ENCODE data around the gene GOLGA6L2. TPM values are rescaled to one million over a fixed set of nuclear protein-coding genes. Genes with fewer than 3 reads are reported as not detected.
"Not testable (repeated sequence)": the region's sequence is repeated elsewhere in the genome, so short reads cannot be mapped to it uniquely, and the experiment has no call there.

Gene GOLGA6L2
- polyA plus RNA-seq, 1 donor = not detected

DNA sequence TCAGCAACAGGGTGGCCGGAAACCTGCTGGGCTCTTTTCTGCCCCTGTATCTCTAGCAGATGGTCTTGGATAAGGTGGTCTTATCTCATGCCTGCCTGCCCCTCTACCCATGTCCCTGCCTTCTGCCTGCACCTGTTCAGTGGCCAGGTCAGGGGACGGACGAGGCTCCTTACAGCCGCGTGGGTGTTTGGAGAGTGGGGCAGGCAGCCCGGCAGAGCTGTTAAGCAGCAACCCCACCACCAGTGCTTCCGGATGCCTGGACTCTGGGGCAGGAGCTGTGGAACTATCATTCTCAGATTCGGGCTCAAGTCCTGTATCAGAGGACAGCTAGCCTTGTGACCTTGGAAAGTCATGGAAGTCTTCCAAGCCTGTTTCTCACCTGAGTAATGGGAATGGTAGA lies 21.7 kb downstream of the GOLGA6L2 start:
- DNase-seq (ENCODE audit: low read depth) = not testable (repeated sequence)

DNA sequence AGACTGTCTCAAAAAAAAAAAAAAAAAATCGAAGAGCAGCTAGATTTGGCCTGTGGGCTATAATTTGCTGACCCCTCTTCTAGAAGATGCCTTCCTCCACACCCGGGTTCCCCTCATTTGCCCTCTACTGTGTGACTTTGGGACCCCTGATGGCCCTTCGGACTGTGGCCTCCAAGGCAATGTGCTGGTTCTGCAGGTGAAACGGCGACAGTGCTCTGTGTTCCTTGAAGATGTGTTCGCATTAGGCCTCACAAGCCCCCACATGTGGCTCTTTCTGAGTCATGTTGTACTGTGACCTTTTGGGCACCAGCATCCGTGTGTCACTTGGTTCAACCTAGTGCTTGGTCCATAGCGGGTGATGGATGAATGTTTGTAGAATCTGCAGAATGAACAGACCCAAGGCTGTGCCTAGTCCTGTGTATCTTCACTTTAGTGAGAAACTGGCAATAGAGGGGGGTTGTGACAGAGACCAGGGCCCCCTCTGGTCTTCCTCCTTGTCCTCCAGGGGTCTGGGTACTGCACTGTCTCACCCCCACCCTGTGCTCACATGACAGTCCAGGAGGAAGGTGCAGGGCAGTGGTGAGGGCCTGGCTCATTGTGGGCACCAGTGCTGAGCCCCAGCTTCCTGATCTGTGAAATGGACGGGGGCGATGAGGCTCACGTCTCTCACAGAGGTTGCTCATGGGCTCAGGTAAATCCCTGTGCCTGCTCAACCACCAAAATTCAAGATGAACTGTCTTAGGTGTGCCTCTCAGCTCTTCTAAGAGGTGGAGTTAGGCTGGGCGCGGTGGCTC lies 22.7 kb downstream of the GOLGA6L2 start:
- no peak for DNase-seq (ENCODE audit: low read depth)

DNA sequence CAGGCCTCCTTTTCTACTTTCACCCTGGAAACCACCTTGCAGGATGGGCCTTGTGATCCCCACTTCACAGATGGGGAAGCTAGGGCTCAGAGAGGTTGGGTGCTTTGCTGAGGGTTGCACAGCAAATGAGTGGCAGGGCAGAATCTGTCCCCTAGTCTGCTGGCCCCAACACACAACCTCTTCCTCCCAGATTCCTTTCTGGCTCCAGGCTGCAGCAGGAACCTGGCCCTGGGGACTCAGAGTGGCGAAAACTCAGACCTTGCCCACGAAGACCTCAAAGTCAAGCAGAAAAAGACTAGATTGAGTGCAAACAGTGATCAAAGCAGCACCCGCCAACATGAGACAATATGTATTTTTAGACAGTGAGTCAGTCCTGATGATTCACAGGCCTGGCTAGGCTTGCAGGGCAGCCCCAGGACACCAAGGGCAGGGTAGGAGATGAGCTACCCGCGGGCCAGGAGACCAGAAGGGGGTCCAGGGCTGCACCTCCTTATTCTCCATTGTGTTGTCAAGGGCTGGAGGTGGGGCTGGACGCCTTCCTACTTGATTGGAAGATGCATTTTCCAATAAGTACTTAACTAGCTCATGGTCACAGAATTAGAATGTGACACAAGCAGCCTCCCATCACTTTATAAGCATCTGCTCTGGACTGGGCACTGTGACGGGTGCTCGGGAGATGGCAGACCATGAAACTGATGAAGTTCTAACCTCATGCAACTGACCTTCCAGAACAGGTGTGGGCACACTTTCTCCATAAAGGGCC lies 23.9 kb downstream of the GOLGA6L2 start:
- no peak for DNase-seq (ENCODE audit: low read depth)

DNA sequence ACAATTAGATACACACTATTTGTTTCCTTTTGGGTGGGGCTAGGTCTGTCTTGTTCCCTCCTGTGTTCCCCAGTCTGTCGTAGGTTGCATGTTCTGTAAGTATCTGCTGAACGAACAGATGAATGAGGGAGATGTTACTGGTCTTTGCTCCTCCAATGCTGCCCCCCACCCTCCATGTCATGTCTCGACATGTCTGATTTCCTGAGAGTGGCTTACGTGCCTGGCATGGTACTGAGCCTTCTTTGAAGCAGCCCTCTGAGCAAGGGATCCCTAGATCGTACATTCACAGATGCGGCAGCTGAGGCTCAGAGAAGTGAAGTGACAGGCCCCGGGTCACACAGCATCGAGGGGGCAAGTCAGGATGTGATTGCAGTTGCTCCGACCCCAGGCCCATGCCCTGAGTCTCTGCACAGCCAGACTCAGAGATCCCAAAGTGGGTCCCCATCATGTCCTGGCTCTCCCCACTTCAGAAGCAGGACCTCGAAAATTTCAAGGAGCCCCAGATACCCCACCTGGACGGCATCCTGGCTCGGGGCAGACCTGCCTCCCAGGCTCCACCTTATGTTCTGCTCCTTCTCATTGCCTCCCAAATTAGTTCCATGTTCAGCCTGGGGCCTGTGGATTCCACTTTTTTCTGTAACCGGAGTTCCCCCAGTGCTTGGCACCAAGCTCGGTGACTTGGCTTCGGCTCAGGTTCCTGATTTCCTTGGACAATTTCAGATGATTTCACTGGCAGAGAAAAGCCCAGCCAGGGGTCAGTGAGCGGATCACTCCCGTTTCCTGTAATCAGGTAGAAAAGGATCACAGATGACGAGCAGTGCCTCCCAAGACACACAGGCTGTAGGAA lies 24.7 kb downstream of the GOLGA6L2 start:
- DNase-seq (ENCODE audit: low read depth) = no peak

DNA sequence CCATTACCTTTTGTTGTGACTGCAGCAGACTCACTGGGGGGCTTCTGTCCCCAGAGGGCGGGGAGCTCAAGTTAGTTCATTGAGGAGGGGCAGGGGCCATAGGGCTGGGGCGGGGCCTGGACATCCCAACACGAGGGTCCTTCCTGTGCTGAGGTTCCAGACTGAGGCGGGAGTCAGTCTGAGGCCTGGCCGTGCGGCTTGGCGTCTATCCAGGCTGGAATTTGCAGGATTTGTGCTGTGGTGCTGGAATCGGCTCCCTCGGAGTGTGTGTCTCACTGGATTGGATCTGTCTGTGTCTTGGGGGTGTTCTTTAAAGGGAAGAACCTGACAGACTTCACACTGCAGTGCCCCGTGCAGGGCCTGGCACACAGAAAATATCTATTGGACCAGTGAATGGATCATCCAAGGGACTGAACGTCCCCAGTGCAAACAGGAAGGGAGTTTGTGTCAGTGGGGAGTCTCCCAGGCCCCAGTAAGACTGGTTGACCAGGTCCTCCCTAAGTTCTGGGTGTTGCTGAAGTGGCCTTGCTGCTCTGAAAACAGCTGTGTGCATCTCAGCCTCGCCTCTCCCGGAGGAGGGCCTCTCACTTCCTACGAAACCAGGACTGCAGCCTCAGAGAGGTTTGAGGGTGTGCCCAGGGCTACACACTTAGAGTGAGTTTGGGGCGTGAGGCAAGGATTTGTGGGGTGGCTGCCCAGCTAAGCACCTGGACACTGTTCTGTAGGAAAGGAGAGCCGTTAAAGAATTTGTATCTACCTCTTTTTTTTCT lies 26.1 kb downstream of the GOLGA6L2 start:
- no peak for DNase-seq (ENCODE audit: low read depth)

DNA sequence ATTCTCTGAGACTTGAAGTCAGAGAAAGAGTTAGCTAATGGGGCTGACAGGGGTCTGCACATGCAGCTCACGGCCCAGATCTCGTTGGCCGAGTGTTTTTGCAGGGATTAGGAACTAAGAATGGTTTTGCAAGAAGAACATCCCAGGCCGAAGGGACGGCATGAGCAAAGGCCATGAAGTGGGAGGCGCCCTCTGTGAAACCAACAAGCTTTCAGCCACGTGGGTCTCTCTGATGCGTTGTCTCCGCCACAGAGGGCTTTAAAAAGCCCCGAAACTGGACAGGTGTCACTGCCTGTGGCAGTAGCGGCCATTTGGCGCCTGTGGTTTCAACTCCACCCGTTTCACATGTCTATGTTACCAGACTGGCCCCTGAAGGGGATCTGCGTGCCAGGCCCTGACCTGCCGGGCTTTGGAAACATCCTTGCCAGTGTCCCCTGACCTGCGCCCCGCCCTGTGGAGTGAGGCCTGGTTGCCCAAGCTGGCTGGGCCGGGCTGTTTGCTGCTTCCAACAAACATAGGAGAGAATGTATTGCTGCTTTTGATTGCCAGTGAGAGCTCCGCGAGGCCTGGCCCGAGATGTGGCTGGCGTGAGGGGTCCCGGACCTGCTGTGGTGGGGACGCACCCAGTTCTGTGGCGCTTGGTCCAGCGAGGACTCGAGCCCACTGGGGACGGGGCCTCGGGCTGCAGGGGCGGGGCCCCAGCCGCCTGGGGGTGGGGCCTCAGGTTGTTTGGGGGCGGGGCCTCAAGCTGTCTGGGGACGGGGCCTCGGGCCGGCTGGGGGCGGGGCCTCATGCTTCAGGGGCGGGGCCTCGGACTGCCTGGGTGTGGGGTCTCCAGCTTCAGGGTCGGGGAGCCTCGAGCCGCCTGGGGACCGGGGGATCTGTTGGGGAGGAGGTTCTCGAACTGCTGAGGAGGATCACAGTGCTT lies 30.4 kb downstream of the GOLGA6L2 start:
- no peak for DNase-seq (ENCODE audit: low read depth)

DNA sequence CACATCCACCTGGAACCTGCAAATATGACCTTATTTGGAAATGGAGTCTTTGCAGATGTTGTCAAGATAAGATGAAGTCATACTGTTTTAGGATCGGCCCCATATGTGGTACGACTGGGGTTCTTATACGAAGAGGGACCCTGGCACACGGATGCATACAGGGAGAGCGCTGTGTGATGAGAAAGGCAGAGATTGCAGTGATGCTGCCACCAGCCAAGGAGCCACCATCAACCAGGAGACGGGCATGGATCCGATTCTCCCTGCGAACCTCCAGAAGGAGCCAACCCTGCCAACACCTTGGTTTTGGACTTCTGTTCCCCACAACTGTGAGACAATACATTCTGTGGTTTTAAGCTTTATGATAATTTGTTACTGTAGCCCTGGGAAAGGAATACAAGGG lies 31.2 kb downstream of the GOLGA6L2 start:
- not testable (repeated sequence) for DNase-seq (ENCODE audit: low read depth)

DNA sequence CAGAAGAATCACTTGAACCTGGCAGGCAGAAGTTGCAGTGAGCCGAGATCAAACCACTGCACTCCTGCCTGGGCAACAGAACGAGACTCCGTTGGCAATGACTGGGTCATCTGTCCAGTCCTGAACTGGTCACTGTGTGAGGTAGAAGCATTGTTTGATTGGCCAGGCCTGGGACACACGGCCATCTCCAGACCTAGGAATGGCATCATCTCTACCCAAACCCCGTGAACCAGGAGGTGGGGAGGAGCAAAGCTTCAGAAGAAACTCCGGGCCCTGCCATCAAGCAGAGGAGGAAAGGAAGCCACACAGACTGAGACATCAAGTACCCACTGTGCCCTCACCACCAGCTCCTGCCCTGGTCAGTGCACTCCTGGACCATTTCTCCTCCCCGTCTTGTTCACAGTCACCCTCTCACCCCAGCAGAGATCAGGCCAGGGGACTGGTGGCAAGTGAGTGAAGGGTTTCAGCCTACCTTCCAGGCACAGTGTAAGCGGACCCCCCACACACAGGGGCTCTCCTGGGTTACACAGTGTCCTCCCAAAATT lies 31.6 kb downstream of the GOLGA6L2 start:
- DNase-seq (ENCODE audit: low read depth) = no peak

DNA sequence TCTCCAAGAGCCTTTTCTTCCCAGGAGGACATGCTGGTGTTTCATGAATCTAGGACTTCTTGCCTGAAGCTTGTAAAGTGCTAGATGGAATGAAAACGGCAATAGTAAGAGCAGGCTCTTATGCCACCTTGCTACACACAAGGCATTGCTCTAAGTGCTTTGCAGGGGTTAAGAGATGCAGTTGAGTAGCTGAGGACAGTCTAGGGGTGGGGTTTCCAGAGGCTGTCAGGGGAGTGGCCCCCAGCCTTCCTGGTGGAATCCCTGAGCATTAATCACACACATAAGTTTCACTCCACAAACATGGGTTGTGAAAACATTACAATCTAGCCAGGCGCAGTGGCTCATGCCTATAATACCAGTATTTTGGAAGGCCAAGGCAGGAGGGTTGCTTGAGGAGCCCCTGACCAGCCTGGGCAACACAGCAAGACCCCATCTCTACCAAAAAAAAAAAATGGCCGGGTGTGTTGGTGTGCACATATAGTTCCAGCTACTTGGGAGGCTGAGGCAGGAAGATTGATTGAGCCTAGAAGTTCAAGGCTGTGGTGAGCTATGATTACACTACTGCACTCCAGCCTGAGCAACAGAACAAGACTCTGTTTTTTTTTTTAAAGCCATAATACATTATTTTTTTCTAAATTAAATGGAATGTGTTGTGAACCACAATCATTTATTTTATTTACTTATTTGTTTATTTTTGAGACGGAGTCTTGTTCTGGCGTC lies 34.0 kb downstream of the GOLGA6L2 start:
- not testable (repeated sequence) for DNase-seq (ENCODE audit: low read depth)

DNA sequence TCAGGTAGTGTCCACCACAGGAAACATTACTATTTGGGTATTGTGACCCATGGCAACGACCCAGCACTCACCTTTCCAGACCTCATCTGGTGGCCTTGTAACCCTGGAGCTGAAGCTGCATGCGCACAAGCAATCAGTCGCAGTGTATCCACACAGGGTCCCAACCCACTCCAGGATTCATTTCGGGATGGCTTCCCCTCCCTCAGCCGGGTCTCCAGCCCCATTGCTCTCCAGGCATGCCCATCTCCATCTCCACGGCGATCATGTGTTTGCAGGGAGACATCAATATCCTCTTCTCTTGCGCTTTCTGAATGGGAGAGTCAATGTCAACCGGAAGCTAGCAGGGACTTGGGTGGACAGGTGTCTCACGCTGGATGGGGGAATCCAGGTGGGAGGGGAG lies 35.2 kb downstream of the GOLGA6L2 start:
- DNase-seq (ENCODE audit: low read depth) = no peak

DNA sequence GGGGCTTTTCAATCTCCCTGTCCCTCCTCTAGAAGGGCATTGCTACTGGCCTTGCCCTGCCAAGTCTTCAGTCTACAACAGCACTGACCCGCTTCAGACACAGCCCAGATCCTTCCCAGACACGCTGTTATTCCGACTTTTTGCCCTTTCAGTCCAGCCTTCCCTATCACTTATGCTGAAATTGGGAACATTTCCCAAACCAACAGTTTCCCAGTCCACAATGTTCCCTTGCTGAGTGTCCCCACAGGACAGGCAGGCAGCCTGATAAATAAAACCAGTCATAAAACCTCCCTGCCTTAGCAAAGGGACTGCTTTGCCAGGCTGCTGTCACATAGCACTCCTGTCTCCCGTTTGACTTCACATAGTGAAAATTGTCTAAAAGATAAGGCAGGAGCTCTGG lies 43.5 kb downstream of the GOLGA6L2 start:
- no peak for DNase-seq (ENCODE audit: low read depth)

DNA sequence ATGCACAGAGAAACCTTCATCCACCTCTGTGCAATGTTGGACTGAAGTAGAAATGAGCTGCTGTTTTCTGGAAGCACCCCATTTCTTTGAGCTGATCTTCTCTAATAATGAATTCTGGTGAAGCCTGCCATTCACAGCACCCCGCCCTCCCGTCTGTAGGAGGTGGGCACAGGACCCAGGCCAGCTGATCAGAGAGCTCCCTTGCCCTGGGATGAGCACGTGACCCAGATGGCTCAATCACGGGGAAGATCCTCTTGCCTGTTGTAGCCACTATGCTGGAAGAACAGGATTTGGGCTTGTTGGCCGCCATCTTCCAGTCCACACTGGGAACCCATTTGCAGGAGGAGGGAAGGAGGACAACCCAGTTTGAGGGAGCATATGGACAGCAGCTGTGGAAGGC lies 44.5 kb downstream of the GOLGA6L2 start:
- no peak for DNase-seq (ENCODE audit: low read depth)

DNA sequence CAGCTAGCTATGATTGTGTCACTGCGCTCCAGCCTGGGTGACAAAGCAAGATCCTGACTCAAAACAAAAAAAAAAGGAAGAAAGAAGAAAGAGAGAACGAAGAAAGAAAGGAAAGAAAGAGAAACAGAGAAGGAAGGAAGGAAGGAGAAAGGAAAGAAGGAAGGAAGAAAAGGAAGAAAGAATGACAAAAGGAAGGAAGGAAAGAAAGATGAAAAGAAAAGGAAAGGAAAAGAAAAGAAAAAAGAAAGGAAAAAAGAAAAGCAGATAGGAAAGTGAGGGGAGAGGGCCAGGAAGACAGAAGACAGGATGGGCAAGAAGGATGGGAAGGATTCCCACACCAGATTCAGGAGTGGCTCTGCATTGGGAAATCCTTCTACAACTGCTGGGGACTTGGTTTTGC lies 44.9 kb downstream of the GOLGA6L2 start:
- DNase-seq (ENCODE audit: low read depth) = no peak

DNA sequence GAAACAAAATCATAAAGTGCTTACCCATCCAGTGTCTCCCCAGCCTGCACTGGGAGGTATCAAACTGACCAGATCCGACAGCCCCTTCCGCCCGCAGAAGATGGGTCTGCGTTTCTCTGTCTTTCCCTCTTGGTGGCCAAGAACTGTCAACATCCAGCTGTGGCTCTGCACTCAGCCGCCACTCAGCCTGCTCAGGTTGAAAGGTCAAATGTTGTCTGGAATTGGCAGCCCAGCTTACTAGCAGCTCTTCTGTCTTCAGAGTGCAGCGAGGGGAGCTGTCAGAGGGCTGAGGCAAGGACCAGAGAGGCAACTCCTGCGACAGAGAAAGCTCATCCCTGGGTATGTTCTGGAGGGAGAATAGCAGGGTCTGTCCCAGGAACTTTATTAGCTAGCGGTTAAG lies 45.4 kb downstream of the GOLGA6L2 start:
- DNase-seq (ENCODE audit: low read depth) = no peak

DNA sequence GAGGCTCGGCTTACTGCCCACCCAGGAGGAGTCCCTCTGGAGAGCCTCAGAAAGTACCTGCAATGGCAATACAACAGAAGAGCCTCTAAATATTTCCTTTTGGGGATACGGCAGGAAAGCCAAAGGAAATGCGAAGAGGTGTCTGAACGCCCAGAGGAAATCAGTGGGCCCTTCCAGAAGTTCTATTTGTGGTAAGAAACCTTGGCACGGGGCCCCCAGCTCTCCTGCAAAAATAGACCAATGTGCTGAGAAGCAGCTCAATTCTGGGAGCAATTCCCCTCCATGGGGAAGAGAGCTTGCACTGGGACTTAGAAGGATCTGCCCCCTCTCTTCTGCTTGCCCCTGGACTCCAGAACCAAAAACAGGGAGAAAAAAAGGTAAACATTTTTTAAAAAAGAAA lies 47.8 kb downstream of the GOLGA6L2 start:
- DNase-seq (ENCODE audit: low read depth) = not testable (repeated sequence)

DNA sequence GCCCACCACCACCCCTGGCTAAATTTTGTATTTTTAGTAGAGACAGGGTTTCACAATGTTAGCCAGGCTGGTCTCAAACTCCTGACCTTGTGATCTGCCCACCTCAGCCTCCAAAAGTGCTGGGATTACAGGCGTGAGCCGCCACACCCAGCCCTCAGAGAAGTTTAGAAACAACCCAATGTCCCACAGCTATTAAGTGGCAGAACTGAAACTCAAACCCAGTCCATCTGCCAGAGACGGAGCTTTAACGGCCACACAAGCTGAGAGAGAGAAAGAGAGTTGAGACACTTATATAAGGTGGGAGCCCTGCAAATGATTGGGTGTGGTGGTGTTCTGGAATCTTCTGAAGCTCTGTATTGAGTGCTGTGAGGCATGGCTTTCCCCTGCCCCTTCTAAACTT lies 48.7 kb downstream of the GOLGA6L2 start:
- DNase-seq (ENCODE audit: low read depth) = not testable (repeated sequence)

DNA sequence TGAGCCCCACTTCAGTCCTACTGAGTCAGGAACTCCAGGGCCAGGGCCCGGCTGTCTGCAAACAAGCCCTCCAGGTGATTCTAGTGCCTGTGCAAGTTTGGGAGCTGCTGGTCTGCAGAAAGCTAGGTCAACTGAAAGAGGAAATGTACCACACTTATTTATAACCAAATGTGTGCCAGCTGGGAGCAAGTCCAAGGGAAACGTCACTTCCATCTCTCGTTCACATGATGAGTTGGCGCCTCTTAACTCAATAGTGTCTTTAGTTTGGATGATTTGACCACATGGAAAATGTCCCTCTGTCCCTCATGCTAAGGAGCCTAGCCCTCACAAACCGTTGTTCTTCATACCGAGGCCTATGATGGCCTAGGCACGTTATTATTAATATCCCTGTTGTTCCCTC lies 49.3 kb downstream of the GOLGA6L2 start:
- DNase-seq (ENCODE audit: low read depth) = no peak

DNA sequence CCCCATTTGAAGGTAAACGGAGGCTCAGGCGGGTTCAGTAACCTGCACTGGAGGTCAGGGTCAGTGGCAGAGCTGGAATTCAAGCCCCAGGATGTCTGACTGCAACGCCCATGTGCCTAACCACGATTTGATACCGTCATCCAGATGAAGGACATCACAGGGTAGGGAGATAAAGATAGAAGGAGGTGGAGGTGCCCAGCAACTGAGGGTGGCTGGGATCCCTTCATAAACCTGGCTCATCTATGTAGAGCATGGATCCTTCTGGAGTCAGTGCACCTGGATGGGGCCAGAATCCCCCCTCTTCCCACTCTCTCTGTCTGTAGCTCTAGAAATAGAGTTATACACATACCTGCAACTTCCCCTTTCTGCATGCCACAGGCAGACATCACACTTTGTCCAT lies 51.2 kb downstream of the GOLGA6L2 start:
- no peak for DNase-seq (ENCODE audit: low read depth)

DNA sequence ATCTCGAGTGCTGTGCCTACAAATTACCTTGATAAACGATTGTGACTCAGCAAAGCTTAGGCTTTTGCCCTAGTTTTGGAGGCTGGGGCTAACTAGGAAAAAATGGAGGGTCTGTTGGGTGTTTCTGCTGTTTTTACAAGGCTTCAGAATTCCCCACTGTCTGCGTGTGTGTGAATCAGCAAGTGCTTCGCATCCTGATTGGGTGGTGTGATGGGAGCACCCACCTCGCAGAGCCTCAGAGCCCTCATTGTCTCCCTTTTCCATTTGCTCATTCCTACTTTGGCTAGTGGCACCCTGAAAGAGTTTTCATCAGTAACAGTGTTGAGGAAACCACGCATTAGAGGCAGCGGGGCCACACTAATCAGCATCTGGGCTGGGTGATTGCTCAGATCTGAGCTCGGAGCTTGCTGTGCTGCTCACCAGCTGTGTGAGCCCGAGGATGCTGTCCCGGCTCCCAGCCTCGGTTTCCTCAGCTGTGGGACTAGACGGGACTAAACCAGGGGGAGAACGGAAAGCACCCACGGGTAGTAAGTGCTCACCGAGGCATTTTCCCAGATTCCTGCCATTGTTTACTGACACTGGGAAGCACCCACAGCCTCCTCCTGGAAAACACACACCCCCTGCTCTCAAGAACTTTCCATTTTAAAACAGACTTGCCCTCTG lies 51.9 kb downstream of the GOLGA6L2 start:
- DNase-seq (ENCODE audit: low read depth) = no peak

All from forelimb muscle (tissue), 1 donor.